ENCODE measurements around the gene JMJD8. TPM values are rescaled to one million over a fixed set of nuclear protein-coding genes. Genes with fewer than 3 reads are reported as not detected.

The JMJD8 gene
- total and polyA plus RNA-seq, 2 experiments from 2014 or later = 48.5 to 82.5 TPM

DNA sequence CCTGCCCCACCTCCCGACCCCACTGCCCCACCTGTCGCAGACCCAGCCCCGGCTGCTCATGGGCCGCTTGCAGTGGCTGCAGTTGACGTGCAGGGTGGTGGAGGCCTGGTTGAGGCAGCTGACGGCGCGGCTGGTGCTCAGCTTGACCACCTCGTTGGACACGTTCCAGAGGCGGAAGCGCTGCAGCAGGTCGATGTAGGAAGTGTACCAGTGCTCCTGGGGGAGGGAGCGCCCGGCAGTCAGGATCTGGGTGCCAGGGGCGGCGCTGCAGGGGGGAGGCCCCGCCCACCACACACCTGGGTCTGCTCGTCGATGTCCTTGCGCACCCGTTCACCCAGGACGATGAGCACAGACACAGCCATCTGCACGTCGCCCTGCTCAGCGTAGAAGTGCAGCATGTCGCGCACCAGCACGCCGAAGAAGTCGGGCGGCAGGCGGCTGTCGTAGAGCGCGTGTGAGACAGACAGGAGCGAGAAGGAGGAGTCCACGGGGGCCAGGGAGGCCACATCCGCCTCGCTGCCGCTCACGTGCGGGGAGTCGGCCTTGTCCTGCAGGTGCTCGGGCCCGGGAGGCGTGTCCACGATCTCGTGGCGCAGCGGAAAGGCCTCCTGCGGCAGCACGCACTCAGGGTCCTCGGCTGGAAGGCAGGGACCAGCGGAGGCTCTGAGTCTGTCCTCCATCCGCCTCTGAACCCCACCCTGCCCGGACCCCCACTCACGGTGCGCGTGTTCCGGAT lies 995 bp upstream of the JMJD8 start (continued):
- TF ChIP-seq CTCF (conservative IDR thresholded peaks at IDR 0.05; ENCODE audit: low read depth in 2 of 2) (no peak), ZNF114 (CRISPR knock-in tag; IDR thresholded peaks at IDR 0.05) (no peak), ZNF331 (CRISPR knock-in tag; IDR thresholded peaks at IDR 0.05; ENCODE audit: low read depth) (no peak), EZH2 (IDR thresholded peaks at IDR 0.05; ENCODE audit: low read depth, unreplicated experiment) (no peak)
- TF ChIP-seq, protein P1, sequence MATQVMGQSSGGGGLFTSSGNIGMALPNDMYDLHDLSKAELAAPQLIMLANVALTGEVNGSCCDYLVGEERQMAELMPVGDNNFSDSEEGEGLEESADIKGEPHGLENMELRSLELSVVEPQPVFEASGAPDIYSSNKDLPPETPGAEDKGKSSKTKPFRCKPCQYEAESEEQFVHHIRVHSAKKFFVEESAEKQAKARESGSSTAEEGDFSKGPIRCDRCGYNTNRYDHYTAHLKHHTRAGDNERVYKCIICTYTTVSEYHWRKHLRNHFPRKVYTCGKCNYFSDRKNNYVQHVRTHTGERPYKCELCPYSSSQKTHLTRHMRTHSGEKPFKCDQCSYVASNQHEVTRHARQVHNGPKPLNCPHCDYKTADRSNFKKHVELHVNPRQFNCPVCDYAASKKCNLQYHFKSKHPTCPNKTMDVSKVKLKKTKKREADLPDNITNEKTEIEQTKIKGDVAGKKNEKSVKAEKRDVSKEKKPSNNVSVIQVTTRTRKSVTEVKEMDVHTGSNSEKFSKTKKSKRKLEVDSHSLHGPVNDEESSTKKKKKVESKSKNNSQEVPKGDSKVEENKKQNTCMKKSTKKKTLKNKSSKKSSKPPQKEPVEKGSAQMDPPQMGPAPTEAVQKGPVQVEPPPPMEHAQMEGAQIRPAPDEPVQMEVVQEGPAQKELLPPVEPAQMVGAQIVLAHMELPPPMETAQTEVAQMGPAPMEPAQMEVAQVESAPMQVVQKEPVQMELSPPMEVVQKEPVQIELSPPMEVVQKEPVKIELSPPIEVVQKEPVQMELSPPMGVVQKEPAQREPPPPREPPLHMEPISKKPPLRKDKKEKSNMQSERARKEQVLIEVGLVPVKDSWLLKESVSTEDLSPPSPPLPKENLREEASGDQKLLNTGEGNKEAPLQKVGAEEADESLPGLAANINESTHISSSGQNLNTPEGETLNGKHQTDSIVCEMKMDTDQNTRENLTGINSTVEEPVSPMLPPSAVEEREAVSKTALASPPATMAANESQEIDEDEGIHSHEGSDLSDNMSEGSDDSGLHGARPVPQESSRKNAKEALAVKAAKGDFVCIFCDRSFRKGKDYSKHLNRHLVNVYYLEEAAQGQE (IDR thresholded peaks at IDR 0.05; ENCODE audit: unreplicated experiment) = no peak

DNA sequence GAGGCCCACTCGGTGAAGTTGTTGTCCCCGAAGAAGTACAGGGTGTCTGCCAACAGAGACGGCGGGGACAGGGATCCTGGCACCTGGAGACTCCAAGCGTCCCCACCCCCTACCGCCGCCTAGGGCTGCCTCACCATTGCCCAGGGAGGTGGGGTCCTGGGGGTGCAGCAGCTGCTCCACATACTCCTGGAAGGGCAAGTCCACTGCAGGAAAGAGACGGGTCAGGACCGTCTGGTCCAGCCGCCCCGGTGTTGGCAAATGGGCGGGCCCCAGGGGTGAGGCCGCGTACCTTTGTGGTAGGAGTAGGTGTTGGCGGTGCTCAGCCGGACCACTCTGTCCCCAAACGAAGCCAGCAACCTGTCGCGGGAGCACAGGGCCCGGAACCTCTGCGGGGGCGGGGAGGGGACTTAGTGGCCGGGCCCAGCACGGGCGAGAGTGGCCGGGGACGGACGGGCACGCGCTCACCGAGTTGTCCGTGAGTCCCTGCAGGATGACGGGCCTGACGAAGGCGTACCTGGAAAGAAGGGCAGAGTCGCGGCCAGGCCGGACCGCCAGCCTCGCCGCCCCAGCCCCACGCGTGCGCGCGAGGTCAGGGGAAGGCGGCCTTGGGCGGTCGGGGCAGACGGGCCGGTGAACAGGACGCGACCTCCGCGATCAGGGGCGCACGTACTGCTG lies 601 bp downstream of the JMJD8 start:
- H3K4me1 Mint-ChIP-seq = peaks cover 20% of the 10 kb centered on the region
- peaks cover 34% of the 10 kb centered on the region for H3K36me3 Mint-ChIP-seq (ENCODE audit: low read depth)
- H3K27ac Mint-ChIP-seq = 0 out of 2 replicates have a peak overlapping the region, but pooled peaks have one; percentile 23
- DNase-seq (ENCODE audit: low spot score) (no peak), ATAC-seq (no peak)
- H3K9me3 Mint-ChIP-seq = no peaks in the 10 kb centered on the region; the same call in 1 of the 3 replicates
- Histone ChIP-seq H3K79me2 (replicated peaks; ENCODE audit: insufficient read depth) (peaks cover 9% of the 10 kb centered on the region; the same call in 1 of the 2 replicates), H3F3A (replicated peaks; ENCODE audit: low read depth) (peaks cover 24% of the 10 kb centered on the region), H4K20me1 (replicated peaks; ENCODE audit: insufficient read depth) (peaks cover 14% of the 10 kb centered on the region; the same call in 1 of the 2 replicates), H3K4me1 (ENCODE audit: insufficient read depth) (peaks cover 5% of the 10 kb centered on the region; the same call in 1 of the 2 replicates), H3K9me2 (ENCODE audit: insufficient read depth) (no peaks in the 10 kb centered on the region), H2AFZ (no peak overlapping the region), H3K36me3 (ENCODE audit: insufficient read depth) (no peaks in the 10 kb centered on the region; the same call in 1 of the 2 replicates), H3K4me2 (peak overlapping the region; percentile 84), H3K27me3 (ENCODE audit: insufficient read depth) (no peaks in the 10 kb centered on the region), H3K27ac (ENCODE audit: low read depth) (peak overlapping the region; percentile 59; the same call in 1 of the 2 replicates), H3K4me3 (peak overlapping the region; percentile 72)
- peaks cover 23% of the 10 kb centered on the region for H3K27me3 Mint-ChIP-seq (ENCODE audit: insufficient read depth, low read depth, poor library complexity)
- no peak for TF ChIP-seq JUNB (IDR thresholded peaks at IDR 0.05; ENCODE audit: unreplicated experiment)
- TF ChIP-seq, protein P1 (IDR thresholded peaks at IDR 0.05; ENCODE audit: unreplicated experiment) = no peak
- no peak for TF ChIP-seq CTCF (conservative IDR thresholded peaks at IDR 0.05; ENCODE audit: low read depth in 2 of 2)
- TF ChIP-seq ZNF331 (CRISPR knock-in tag; IDR thresholded peaks at IDR 0.05; ENCODE audit: low read depth) = no peak
- H3K4me3 Mint-ChIP-seq = peak overlapping the region; percentile 84
